ENCODE data around the gene SLC38A7.

The SLC38A7 gene

DNA sequence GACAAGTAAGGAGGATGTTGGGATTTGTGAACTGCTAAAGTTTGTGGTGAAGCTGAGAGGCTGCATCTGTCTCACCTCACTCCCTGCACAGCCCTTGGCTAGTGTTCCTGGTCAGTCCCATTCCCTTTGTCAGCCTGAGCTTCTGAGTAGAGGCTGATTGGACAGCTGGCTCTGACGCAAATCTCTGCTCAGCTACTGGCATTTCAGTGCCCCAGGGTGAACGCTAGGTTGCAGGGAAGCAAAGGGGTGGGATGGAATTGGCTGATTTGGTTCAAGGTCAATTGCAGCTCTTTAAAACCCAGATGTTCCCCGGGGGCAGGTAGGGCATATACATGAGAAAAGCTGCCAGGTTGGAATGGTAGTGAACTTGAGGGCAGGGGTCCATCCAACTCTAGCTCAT lies 31.8 kb downstream of the SLC38A7 start:
- no peak overlapping the region for H3K27ac ChIP-seq (replicated peaks)

DNA sequence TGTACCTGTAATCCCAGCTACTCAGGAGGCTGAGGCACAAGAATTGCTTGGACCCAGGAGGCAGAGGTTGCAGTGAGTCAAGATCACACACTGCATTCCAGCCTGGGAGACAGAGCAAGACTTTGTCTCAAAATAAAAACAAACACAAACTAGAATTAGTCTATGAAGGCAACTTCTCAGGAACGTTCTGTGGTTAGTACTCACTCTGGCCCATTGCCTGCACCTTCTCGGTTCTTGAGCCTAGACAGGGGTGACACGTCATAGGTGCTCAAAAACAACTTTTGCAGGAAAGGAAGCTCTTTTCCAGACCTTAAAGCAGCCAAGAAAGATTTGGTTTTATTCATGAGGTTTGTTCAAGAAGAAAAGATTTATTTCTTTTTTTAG lies 32.6 kb downstream of the SLC38A7 start:
- no peak for DNase-seq (ENCODE audit: low read depth in 1 of 2, low spot score in 1 of 2)
- no peak for TF ChIP-seq CTCF (IDR thresholded peaks at IDR 0.05; ENCODE audit: insufficient read depth, low read length)
- TF ChIP-seq, protein P1, sequence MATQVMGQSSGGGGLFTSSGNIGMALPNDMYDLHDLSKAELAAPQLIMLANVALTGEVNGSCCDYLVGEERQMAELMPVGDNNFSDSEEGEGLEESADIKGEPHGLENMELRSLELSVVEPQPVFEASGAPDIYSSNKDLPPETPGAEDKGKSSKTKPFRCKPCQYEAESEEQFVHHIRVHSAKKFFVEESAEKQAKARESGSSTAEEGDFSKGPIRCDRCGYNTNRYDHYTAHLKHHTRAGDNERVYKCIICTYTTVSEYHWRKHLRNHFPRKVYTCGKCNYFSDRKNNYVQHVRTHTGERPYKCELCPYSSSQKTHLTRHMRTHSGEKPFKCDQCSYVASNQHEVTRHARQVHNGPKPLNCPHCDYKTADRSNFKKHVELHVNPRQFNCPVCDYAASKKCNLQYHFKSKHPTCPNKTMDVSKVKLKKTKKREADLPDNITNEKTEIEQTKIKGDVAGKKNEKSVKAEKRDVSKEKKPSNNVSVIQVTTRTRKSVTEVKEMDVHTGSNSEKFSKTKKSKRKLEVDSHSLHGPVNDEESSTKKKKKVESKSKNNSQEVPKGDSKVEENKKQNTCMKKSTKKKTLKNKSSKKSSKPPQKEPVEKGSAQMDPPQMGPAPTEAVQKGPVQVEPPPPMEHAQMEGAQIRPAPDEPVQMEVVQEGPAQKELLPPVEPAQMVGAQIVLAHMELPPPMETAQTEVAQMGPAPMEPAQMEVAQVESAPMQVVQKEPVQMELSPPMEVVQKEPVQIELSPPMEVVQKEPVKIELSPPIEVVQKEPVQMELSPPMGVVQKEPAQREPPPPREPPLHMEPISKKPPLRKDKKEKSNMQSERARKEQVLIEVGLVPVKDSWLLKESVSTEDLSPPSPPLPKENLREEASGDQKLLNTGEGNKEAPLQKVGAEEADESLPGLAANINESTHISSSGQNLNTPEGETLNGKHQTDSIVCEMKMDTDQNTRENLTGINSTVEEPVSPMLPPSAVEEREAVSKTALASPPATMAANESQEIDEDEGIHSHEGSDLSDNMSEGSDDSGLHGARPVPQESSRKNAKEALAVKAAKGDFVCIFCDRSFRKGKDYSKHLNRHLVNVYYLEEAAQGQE (IDR thresholded peaks at IDR 0.05; ENCODE audit: insufficient replicate concordance, low read depth): no peak
- no peak for TF ChIP-seq SPI1 (IDR thresholded peaks at IDR 0.05; ENCODE audit: borderline replicate concordance, low read depth)
- no peak for TF ChIP-seq POLR2AphosphoS5 (IDR thresholded peaks at IDR 0.05; ENCODE audit: low read depth)
- TF ChIP-seq GABPA (IDR thresholded peaks at IDR 0.05; ENCODE audit: low read depth): no peak
- no peak overlapping the region for H3K27ac ChIP-seq (replicated peaks)
- no peaks in the 10 kb centered on the region for H3K27me3 ChIP-seq (ENCODE audit: insufficient read depth, poor library complexity, severe bottlenecking)
- no peak overlapping the region for H3K4me3 ChIP-seq (replicated peaks; ENCODE audit: insufficient read depth, low read length)

More for the DNA sequence above, 31.8 kb downstream of the SLC38A7 start:
- H3K4me3 ChIP-seq (replicated peaks; ENCODE audit: insufficient read depth, low read length): no peak overlapping the region
- TF ChIP-seq CTCF (IDR thresholded peaks at IDR 0.05; ENCODE audit: insufficient read depth, low read length) (no peak), GABPA (IDR thresholded peaks at IDR 0.05; ENCODE audit: low read depth) (no peak)
- TF ChIP-seq, protein P1 (IDR thresholded peaks at IDR 0.05; ENCODE audit: insufficient replicate concordance, low read depth): no peak
- DNase-seq (ENCODE audit: low read depth in 1 of 2, low spot score in 1 of 2): no peak
- H3K27me3 ChIP-seq (ENCODE audit: insufficient read depth, poor library complexity, severe bottlenecking): no peaks in the 10 kb centered on the region

DNA sequence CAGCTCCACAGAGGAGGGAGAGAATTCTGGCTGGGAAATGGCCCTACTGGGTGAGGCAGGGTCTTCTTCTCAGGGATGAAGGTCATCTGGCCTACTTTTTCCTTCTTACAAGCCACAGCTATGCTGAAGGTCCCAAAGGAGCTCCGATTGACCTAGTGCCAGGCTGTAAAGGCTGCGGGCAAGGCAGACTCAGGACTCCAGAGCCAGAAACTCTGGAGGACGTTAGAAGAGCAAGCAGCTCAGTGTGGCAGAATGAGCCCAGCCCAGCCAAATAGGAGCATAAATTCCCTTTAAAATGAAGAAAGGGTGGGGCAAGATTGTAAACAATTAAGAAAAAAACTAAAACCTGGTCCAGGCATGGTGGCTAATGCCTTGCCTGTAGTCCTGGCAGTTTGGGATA lies 34.9 kb downstream of the SLC38A7 start:
- Histone ChIP-seq H3K27me3 (ENCODE audit: insufficient read depth, poor library complexity, severe bottlenecking) (no peaks in the 10 kb centered on the region), H3K27ac (replicated peaks) (no peak overlapping the region), H3K4me3 (replicated peaks; ENCODE audit: insufficient read depth, low read length) (no peak overlapping the region)
- no peak for DNase-seq (ENCODE audit: low read depth in 1 of 2, low spot score in 1 of 2)
- no peak for TF ChIP-seq GABPA (IDR thresholded peaks at IDR 0.05; ENCODE audit: low read depth)

DNA sequence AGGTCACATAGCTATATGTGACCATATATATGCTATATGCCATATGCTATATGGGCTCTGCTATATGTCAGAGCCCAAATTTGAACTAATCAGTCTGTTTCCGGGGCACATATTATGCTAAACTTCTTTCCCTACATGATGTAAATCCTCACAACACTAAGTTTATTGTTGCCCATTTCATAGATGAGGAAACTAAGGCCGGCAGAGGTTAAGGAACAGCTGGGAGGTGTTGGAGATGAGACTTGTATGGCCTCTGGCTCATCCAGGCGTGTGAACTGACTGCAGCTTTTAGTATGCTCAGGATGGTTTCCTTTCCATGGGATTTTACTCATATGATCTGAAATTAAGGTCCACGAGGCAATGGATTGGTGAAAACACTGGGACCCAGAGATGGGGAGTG lies 37.5 kb downstream of the SLC38A7 start:
- Histone ChIP-seq H3K4me3 (replicated peaks; ENCODE audit: insufficient read depth, low read length) (no peak overlapping the region), H3K27ac (replicated peaks) (no peak overlapping the region), H3K27me3 (ENCODE audit: insufficient read depth, poor library complexity, severe bottlenecking) (no peaks in the 10 kb centered on the region)
- DNase-seq (ENCODE audit: low read depth in 1 of 2, low spot score in 1 of 2): no peak
- TF ChIP-seq SPI1 (IDR thresholded peaks at IDR 0.05; ENCODE audit: borderline replicate concordance, low read depth): no peak
- no peak for TF ChIP-seq CTCF (IDR thresholded peaks at IDR 0.05; ENCODE audit: insufficient read depth, low read length)
- TF ChIP-seq, protein P1 (IDR thresholded peaks at IDR 0.05; ENCODE audit: insufficient replicate concordance, low read depth): no peak
- TF ChIP-seq GABPA (IDR thresholded peaks at IDR 0.05; ENCODE audit: low read depth): no peak
- TF ChIP-seq POLR2AphosphoS5 (IDR thresholded peaks at IDR 0.05; ENCODE audit: low read depth): no peak

All from HL-60 (cell line).